DOHH2 (cell line): Measurements from ENCODE around the gene GPATCH8.
"Not testable (repeated sequence)": the region's sequence is repeated elsewhere in the genome, so short reads cannot be mapped to it uniquely, and the experiment has no call there.

ENCODE experiments used
- CTCF ChIP-seq: fragments of 200-600 bp; sonication (generic); IDR thresholded peaks from one replicate; pipeline ENCODE4 v1.5.1; 2014; ENCODE audit warnings: antibody characterized with exemption, mild to moderate bottlenecking, low read depth, low read length; ENCODE audit not compliant: poor library complexity, severe bottlenecking
- EZH2phosphoT487 ChIP-seq: fragments of 200-600 bp; sonication (generic); IDR thresholded peaks from 2 replicates; pipeline ENCODE4 v1.6.1; 2017; ENCODE audit warnings: borderline replicate concordance, mild to moderate bottlenecking, antibody characterized with exemption, low read length, moderate library complexity, mixed read lengths

GRCh38 chr17:44537922-44538321 is 34.7 kb upstream of the GPATCH8 start:
- TF ChIP-seq CTCF, EZH2phosphoT487: not testable (repeated sequence)
